Naive thymus-derived CD4-positive, alpha-beta T cell (primary cell): ENCODE data around the gene VKORC1L1. TPM values are rescaled to one million over a fixed set of nuclear protein-coding genes. Genes with fewer than 3 reads are reported as not detected.
"Not testable (repeated sequence)": the region's sequence is repeated elsewhere in the genome, so short reads cannot be mapped to it uniquely, and the experiment has no call there.

Source experiments
- ATAC-seq: fragments of 150-1000 bp; cut with Tn5 transposase; 2 replicates; pipeline ENCODE4 v1.10.0; 2021; ENCODE audit warnings: mild to moderate bottlenecking, moderate library complexity
- CTCF ChIA-PET: fragments of 350-600 bp; sonication (Branson Sonifier 250); formaldehyde crosslinking; loops from one replicate; lab custom pipeline; 2021; ENCODE audit warnings: antibody characterized with exemption; lab: Charles Lee
- POLR2A ChIA-PET: fragments of 350-600 bp; sonication (Branson Sonifier 250); formaldehyde crosslinking; loops from one replicate; lab custom pipeline; 2021; ENCODE audit warnings: antibody characterized with exemption, inconsistent platforms; lab: Charles Lee
- DNase-seq, 9 donors: peaks; one replicate each; pipeline versions ENCODE4 v3.0.0 to v3.0.0-alpha.2; 2020 to 2022; ENCODE audit warnings: mixed read lengths in 1 of 9
- H3K27ac ChIP-seq: one replicate; pipeline ENCODE4 v1.7.0; 2013; ENCODE audit warnings: mild to moderate bottlenecking, low read depth, low read length, moderate library complexity
- H3K27me3 ChIP-seq, 2 donors: one replicate each; pipeline ENCODE4 v1.7.0; 2013; ENCODE audit warnings: low read length in 2 of 2, mild to moderate bottlenecking in 2 of 2, moderate library complexity in 2 of 2; ENCODE audit not compliant: control insufficient read depth in 2 of 2, insufficient read depth in 2 of 2
- H3K36me3 ChIP-seq, 3 experiments: 1 replicate in 2 of 3; 2 replicates in 1 of 3; pipeline ENCODE4 v1.7.0; 2013; ENCODE audit warnings: low read length in 3 of 3, mild to moderate bottlenecking in 3 of 3, moderate library complexity in 1 of 3; ENCODE audit not compliant: insufficient read depth in 3 of 3, control insufficient read depth in 2 of 3
- H3K4me1 ChIP-seq, 2 donors: one replicate each; pipeline ENCODE4 v1.7.0; 2013; ENCODE audit warnings: low read length in 2 of 2, mild to moderate bottlenecking in 2 of 2, moderate library complexity in 1 of 2; ENCODE audit not compliant: control insufficient read depth in 2 of 2, insufficient read depth in 2 of 2
- H3K4me3 ChIP-seq: 2 replicates; pipeline ENCODE4 v1.7.0; 2013; ENCODE audit warnings: mild to moderate bottlenecking, low read length
- H3K9me3 ChIP-seq, 3 experiments: 1 replicate in 2 of 3; 2 replicates in 1 of 3; pipeline ENCODE4 v1.7.0; 2013; ENCODE audit warnings: low read length in 3 of 3; ENCODE audit not compliant: control insufficient read depth in 2 of 3
- H3K27ac Mint-ChIP-seq, 9 donors: one replicate each; pipeline ENCODE4 v1.8.0; 2020 to 2022; ENCODE audit warnings: mixed read lengths in 9 of 9, mild to moderate bottlenecking in 8 of 9, moderate library complexity in 5 of 9, inconsistent platforms in 2 of 9
- H3K27me3 Mint-ChIP-seq, 5 donors: one replicate each; pipeline ENCODE4 v1.8.0; 2021 to 2022; ENCODE audit warnings: mixed read lengths in 5 of 5, mild to moderate bottlenecking in 1 of 5
- H3K36me3 Mint-ChIP-seq, 5 donors: one replicate each; pipeline ENCODE4 v1.8.0; 2020 to 2022; ENCODE audit warnings: mixed read lengths in 5 of 5, mild to moderate bottlenecking in 3 of 5, inconsistent platforms in 1 of 5
- H3K4me1 Mint-ChIP-seq, 7 donors: one replicate each; pipeline ENCODE4 v1.8.0; 2020 to 2022; ENCODE audit warnings: mixed read lengths in 7 of 7, mild to moderate bottlenecking in 3 of 7, inconsistent platforms in 1 of 7
- H3K4me3 Mint-ChIP-seq, 10 donors: one replicate each; pipeline ENCODE4 v1.8.0; 2020 to 2022; ENCODE audit warnings: mild to moderate bottlenecking in 10 of 10, mixed read lengths in 10 of 10, moderate library complexity in 6 of 10, inconsistent platforms in 2 of 10
- H3K9me3 Mint-ChIP-seq, 11 donors: one replicate each; pipeline ENCODE4 v1.8.0; 2020 to 2022; ENCODE audit warnings: mixed read lengths in 11 of 11, mild to moderate bottlenecking in 4 of 11, inconsistent platforms in 1 of 11, moderate library complexity in 1 of 11
- intact Hi-C, 2 donors: fragments of 100-400 bp; cut with micrococcal nuclease; formaldehyde crosslinking; loops; one replicate each; pipeline ENCODE4 v1.15.1; 2023
- polyA plus RNA-seq, 2 donors: library from polyadenylated mRNA; unstranded; fragments of 300-500 nt; fragmentation: Illumina TruSeq; gene quantifications; one replicate each; pipeline ENCODE4 v1.2.3, GENCODE V29; 2021
- total RNA-seq, 6 experiments: library from RNA in 5 of 6; stranded (reverse) in 5 of 6; gene quantifications; 1 replicate in 5 of 6; 2 replicates in 1 of 6; pipeline ENCODE4 v1.2.3 and lab custom pipeline; 2021 to 2026

Gene VKORC1L1
- total and polyA plus RNA-seq, 7 experiments from 2014 or later = 2.8 to 15.8 (median 5.5) TPM

DNA sequence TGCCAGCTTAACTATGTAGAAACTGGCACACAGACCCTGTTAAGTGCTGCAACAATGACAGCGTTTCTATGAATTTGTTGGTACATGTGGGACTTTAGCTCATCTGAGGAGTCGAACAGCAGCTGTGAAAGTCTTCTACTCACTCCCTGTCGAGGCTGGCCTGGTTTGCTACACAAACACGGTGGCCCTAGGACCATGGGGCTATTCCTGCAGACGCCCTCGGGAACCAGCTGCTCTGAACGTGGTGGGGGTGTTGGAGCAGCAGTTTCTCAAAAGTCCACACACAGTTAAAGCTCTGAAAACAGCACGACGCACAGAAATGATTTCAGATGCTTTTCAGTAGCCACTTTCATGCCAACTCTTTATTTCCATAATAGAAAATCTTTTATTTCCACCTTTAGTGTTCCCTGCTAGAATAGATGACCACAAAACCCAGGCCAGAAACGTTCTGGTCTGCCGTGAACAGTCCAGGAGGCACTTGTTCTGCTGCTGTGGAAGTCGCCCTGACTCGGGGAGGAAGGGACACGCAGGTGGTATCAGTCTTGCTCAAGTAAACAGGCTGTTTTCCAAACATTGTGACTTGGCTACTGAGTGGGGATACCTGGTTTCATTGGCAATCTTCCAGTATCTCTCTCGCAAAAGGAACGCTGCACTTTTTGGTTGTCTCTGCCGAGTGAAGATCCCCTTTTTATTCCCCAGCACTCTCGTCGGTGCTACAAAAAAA is 87.6 kb downstream of the VKORC1L1 start:
- CTCF ChIA-PET = no interaction called here
- no peak for ATAC-seq
- peaks cover 4 to 67% (median 9%) of the 10 kb centered on the region in 3 experiments for H3K36me3 ChIP-seq

DNA sequence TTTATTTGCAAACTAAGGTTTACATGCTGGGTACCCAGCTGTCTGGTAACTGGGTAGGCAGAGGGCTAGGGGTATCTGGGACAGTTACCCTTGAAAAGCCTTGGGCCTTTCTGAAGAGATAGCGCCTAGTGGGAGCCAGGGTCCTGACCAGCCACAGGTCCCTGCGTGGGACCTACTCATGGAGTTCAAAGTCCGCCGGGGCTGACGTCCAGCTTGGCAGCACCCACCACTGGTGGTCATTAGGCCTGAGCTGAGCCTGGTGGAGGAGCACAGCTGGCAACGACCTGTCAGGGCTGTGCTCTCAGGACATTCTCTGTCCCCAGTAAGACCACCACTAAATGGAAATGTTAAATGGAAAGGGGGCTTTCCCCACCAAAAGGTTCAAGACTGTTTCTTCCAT is 89.2 kb downstream of the VKORC1L1 start:
- DNase-seq = no peak
- Mint-ChIP-seq H3K36me3 (peaks cover 5 to 37% (median 22%) of the 10 kb centered on the region in 5 donors), H3K9me3 (no peaks in the 10 kb centered on the region), H3K27ac (no peak overlapping the region), H3K4me3 (no peak overlapping the region), H3K27me3 (no peaks in the 10 kb centered on the region), H3K4me1 (peaks cover 0 to 6% (median 0%) of the 10 kb centered on the region in 7 donors)
- Histone ChIP-seq H3K4me3 (no peak overlapping the region), H3K4me1 (no peaks in the 10 kb centered on the region), H3K27me3 (no peaks in the 10 kb centered on the region), H3K36me3 (peaks cover 4 to 70% (median 9%) of the 10 kb centered on the region in 3 experiments), H3K27ac (no peak overlapping the region), H3K9me3 (no peaks in the 10 kb centered on the region)
- POLR2A ChIA-PET = no interaction called here
- CTCF ChIA-PET = no interaction called here
- intact Hi-C loops = no loop called here
- ATAC-seq = no peak

More for the DNA sequence above, 87.6 kb downstream of the VKORC1L1 start:
- Histone ChIP-seq H3K4me1 (no peaks in the 10 kb centered on the region), H3K27me3 (no peaks in the 10 kb centered on the region), H3K4me3 (no peak overlapping the region), H3K27ac (no peak overlapping the region), H3K9me3 (no peaks in the 10 kb centered on the region)
- Mint-ChIP-seq H3K27ac (no peak overlapping the region), H3K4me3 (no peak overlapping the region), H3K36me3 (peaks cover 5 to 36% (median 16%) of the 10 kb centered on the region in 5 donors), H3K9me3 (no peaks in the 10 kb centered on the region), H3K4me1 (peaks cover 0 to 6% (median 0%) of the 10 kb centered on the region in 7 donors), H3K27me3 (no peaks in the 10 kb centered on the region)
- intact Hi-C loops = no loop called here
- no peak for DNase-seq
- POLR2A ChIA-PET = no interaction called here

DNA sequence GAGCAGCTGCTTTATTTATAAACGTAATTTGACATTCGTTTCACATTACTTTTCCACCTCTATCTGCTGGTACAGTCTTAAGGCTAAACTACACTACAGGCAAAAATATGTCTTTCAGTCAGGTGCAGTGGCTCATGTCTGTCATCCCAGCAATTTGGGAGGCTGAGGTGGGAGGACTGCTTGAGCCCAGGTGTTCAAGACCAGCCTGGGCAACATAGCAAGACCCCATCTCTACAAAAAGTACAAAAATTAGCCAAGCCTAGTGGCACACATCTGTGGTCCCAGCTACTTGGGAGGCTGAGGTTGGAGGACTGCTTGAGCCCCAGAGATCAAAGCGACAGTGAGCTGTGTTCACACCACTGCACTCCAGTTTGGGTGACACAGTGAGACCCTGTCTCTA is 91.8 kb downstream of the VKORC1L1 start:
- H3K4me3 Mint-ChIP-seq, intact Hi-C loops, H3K27ac ChIP-seq, H3K4me1 ChIP-seq, ATAC-seq, DNase-seq, H3K9me3 Mint-ChIP-seq, H3K27me3 ChIP-seq, H3K4me3 ChIP-seq, H3K27me3 Mint-ChIP-seq, H3K4me1 Mint-ChIP-seq, H3K9me3 ChIP-seq: not testable (repeated sequence)
- ChIA-PET CTCF (interaction anchor here (0.7 kb wide), 1 partner anchor 70 kb away, joined by 3 read pairs; no protein-coding TSS in a partner anchor), POLR2A (interaction anchor here (0.6 to 0.7 kb wide), 2 partner anchors 45 to 220 kb away, joined by 4 to 10 read pairs; no protein-coding TSS in a partner anchor)
- H3K36me3 Mint-ChIP-seq = peaks cover 5 to 43% (median 19%) of the 10 kb centered on the region in 5 donors
- H3K36me3 ChIP-seq = peaks cover 4 to 94% (median 9%) of the 10 kb centered on the region in 3 experiments
- H3K27ac Mint-ChIP-seq = peak overlapping the region in 1 of 9 donors; percentile 38

DNA sequence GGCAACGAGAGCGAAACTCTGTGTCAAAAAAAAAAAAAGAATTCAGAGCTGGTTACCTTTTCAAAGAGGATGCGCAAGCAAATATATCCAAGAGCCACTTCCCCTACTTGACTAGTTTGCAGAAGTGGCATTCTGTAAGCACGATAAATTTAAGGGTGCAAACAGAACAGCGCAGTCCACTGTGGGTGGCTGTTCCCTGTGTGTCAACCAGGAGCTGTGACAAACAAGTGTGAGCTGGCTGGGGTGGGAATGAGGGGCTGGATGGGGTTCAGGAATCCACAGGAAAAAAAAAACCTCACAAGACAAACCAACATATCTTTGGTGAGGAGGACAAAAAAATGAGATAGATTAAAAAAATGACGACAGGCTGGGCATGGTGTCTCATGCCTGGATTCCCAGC is 93.3 kb downstream of the VKORC1L1 start:
- H3K4me1 Mint-ChIP-seq = peaks cover 0 to 6% (median 0%) of the 10 kb centered on the region in 7 donors
- ChIA-PET CTCF (no interaction called here), POLR2A (no interaction called here)
- H3K4me3 ChIP-seq = no peak overlapping the region
- intact Hi-C loops = no loop called here
- H3K27ac Mint-ChIP-seq = peak overlapping the region in 1 of 9 donors; percentile 10
- H3K9me3 Mint-ChIP-seq = no peaks in the 10 kb centered on the region
- no peak overlapping the region for H3K27ac ChIP-seq
- no peak overlapping the region for H3K4me3 Mint-ChIP-seq
- no peaks in the 10 kb centered on the region for H3K27me3 Mint-ChIP-seq
- H3K27me3 ChIP-seq = no peaks in the 10 kb centered on the region
- H3K36me3 ChIP-seq = peaks cover 9 to 94% (median 13%) of the 10 kb centered on the region in 3 experiments
- no peaks in the 10 kb centered on the region for H3K4me1 ChIP-seq
- no peaks in the 10 kb centered on the region for H3K9me3 ChIP-seq
- H3K36me3 Mint-ChIP-seq = peaks cover 5 to 48% (median 19%) of the 10 kb centered on the region in 5 donors
- DNase-seq = no peak
- no peak for ATAC-seq

DNA sequence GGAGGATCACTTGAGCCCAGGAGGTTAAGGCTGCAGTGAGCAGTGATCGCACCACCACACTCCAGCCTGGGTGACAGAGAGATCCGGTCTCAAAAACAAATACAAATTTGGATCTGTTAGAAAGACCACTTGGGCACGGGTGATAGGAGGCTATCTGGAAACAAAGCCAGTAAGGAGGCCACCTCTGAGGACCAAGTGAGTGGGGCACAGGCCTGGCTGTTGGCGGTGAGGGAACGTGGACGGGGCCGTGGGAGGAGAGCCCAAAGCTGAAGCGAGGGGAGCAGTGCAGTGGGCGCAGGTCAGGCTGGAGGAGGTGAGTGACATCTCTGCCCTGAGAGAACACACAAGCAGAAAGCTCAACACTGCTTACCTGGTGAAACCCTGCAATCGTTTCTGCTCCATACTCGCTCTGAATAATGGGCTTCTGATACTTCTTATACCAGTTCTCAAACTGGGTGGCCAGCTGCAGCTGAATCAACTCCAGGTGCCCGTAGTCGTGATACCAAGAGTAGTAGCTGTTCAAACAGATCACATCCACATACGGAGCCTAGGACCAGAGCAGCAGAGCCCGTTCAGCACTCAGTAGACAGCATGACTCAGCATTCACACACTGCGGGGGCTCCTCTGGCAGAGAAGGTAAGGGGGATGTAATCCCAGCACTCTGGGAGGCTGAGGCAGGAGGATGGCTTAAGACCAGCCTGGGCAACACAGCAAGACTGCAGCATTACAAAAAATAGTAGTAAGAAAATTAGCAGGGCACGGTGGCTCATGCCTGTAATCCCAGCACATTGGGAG is 94.7 kb downstream of the VKORC1L1 start:
- H3K9me3 ChIP-seq = no peaks in the 10 kb centered on the region
- intact Hi-C loops = no loop called here
- DNase-seq = no peak
- CTCF ChIA-PET = no interaction called here
- Mint-ChIP-seq H3K9me3 (no peaks in the 10 kb centered on the region), H3K4me3 (no peak overlapping the region), H3K27me3 (no peaks in the 10 kb centered on the region), H3K4me1 (peaks cover 0 to 6% (median 0%) of the 10 kb centered on the region in 7 donors), H3K27ac (peak overlapping the region in 1 of 9 donors; percentile 9), H3K36me3 (peaks cover 7 to 52% (median 19%) of the 10 kb centered on the region in 5 donors)
- no peaks in the 10 kb centered on the region for H3K27me3 ChIP-seq
- no peak overlapping the region for H3K4me3 ChIP-seq
- POLR2A ChIA-PET = no interaction called here
- peaks cover 9 to 89% (median 13%) of the 10 kb centered on the region in 3 experiments for H3K36me3 ChIP-seq
- no peak overlapping the region for H3K27ac ChIP-seq
- ATAC-seq = no peak
- H3K4me1 ChIP-seq = no peaks in the 10 kb centered on the region

DNA sequence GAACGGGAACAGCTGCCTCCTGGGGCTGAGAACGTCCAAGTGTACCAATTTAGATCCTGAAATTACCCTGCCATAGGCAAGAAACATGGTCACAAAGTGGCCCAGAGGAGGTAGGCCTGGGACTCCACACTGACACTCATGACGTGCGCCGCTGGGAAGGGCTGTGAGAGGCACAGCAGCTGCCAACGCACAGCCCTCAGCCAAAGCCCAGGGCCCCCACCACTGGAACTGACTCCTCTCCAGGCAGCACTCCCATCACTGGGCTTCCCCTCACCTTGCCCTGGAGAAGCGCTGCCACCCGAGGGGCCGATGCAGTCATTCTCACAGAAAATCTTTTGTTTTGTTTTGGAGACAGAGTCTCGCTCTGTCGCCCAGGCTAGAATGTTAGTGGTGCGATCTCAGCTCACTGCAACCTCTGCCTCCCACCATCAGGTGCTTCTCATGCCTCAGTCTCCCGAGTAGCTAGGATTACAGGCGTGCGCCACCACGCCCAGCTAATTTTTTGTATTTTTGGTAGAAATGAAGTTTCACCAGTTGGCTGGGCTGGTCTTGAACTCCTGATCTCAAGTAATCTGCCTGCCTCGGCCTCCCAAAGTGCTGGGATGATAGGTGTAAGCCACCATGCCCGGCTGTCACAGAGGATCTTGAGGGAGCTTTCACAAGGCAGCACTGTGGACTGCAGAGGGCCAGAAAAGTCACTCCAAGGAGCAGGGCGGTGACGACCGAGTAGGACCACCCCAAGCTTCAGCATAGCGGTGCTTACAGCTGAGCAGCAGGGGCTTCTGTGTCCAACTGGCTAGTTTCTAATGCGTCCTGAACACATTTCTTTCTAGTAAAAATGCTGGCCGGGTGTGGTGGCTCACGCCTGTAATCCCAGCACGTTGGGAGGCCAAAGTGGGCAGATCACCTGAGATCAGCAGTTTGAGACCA is 95.6 kb downstream of the VKORC1L1 start:
- Mint-ChIP-seq H3K27ac (peak overlapping the region in 1 of 9 donors; percentile 5), H3K27me3 (no peaks in the 10 kb centered on the region), H3K9me3 (no peaks in the 10 kb centered on the region), H3K4me1 (peaks cover 0 to 6% (median 0%) of the 10 kb centered on the region in 7 donors), H3K36me3 (peaks cover 4 to 49% (median 13%) of the 10 kb centered on the region in 5 donors), H3K4me3 (peak overlapping the region in 1 of 10 donors; percentile 7)
- Histone ChIP-seq H3K4me1 (no peaks in the 10 kb centered on the region), H3K27ac (no peak overlapping the region), H3K4me3 (no peak overlapping the region), H3K9me3 (no peaks in the 10 kb centered on the region), H3K36me3 (peaks cover 2 to 90% (median 13%) of the 10 kb centered on the region in 3 experiments), H3K27me3 (no peaks in the 10 kb centered on the region)
- ChIA-PET POLR2A (interaction anchor here (0.6 to 1.5 kb wide), 3 partner anchors 13 to 159 kb away, joined by 3 to 4 read pairs (median 3); no protein-coding TSS in a partner anchor), CTCF (interaction anchor here (0.7 kb wide), 1 partner anchor 171 kb away, joined by 3 read pairs; no protein-coding TSS in a partner anchor)
- DNase-seq (no peak), ATAC-seq (no peak)
- intact Hi-C loops = no loop called here
